ENCODE measurements around the gene DOCK6.

DNA sequence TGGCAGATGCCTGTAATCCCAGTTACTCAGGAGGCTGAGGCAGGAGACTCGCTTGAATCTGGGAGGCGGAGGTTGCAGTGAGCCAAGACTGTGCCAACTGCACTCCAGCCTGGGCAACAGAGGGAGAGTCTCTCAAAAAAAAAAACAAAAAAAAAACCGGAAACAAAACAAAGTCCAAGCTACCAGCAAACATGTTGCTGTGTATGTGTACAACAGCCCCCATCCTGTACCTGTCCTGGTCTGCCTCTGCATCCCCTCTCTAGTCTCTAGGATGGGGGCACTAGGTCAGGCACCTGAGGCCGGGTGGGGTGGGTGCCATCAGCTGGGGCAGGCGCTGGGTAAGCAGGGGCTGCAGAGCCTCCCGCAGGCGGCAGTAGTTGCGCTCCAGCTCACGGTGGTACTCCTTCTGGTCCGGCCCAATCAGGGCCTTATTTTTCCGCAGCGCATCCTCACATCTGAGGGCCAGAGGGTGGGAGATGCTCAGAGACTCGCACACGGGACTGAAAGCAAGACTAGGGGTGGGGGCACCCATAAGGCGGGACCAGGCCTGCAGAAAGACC is 62.2 kb downstream of the DOCK6 start:
- TF ChIP-seq, protein P1, sequence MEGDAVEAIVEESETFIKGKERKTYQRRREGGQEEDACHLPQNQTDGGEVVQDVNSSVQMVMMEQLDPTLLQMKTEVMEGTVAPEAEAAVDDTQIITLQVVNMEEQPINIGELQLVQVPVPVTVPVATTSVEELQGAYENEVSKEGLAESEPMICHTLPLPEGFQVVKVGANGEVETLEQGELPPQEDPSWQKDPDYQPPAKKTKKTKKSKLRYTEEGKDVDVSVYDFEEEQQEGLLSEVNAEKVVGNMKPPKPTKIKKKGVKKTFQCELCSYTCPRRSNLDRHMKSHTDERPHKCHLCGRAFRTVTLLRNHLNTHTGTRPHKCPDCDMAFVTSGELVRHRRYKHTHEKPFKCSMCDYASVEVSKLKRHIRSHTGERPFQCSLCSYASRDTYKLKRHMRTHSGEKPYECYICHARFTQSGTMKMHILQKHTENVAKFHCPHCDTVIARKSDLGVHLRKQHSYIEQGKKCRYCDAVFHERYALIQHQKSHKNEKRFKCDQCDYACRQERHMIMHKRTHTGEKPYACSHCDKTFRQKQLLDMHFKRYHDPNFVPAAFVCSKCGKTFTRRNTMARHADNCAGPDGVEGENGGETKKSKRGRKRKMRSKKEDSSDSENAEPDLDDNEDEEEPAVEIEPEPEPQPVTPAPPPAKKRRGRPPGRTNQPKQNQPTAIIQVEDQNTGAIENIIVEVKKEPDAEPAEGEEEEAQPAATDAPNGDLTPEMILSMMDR (IDR thresholded peaks at IDR 0.05), result no peak
- TF ChIP-seq POLR2A (IDR thresholded peaks at IDR 0.05), result no peak
